ENCODE results near the gene C1QL3. TPM values are rescaled to one million over a fixed set of nuclear protein-coding genes. Genes with fewer than 3 reads are reported as not detected.

Gene C1QL3
- 0.13 TPM in 1 of 3 replicates, not detected in the others for total RNA-seq
- long read RNA-seq, partial matches to known transcripts = 0 of 1 reads
- long read RNA-seq, other reads (novel, unspliced or antisense) = 0 of 1 reads

DNA sequence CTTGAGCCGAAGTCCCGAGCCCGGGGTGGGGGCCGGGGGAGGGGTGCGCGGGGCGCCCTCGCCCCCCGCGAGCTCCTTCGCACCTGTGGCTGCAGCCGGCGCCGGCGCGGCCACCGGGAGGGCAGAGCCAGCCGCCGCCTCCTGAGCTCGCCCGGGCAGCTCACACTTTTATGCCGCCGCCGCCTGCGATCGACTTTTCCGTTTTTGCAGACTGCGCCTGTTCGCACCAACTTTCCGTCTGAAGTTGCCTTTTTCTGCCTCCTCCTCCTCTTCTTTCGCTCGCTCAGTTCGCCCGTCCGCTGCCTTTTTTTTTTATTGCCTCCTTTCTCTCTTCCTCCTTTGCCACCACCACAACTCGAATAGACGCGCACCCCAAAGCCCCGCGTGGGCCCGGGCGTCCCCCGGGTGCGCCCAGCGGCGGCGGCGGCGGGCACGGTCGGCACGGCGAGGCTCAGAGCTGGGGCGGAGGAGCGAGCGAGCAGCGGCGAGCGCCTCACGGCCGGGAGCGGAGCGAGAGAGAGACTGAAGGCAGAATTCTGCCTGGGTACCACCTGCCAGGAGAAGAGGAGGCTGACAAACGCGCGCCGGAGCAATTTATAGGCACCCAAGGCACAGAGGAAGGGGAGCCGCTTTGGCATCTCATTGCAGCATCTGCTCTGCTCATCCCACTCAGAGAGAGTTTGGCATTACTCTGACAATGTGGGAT lies at the start of gene C1QL3:
Gene C1QL3 (minus strand): TSS at position 569 of the 706 bp plus-strand sequence. CDS start 814 bp downstream, outside the sequence.
- TF ChIP-seq, protein P1, sequence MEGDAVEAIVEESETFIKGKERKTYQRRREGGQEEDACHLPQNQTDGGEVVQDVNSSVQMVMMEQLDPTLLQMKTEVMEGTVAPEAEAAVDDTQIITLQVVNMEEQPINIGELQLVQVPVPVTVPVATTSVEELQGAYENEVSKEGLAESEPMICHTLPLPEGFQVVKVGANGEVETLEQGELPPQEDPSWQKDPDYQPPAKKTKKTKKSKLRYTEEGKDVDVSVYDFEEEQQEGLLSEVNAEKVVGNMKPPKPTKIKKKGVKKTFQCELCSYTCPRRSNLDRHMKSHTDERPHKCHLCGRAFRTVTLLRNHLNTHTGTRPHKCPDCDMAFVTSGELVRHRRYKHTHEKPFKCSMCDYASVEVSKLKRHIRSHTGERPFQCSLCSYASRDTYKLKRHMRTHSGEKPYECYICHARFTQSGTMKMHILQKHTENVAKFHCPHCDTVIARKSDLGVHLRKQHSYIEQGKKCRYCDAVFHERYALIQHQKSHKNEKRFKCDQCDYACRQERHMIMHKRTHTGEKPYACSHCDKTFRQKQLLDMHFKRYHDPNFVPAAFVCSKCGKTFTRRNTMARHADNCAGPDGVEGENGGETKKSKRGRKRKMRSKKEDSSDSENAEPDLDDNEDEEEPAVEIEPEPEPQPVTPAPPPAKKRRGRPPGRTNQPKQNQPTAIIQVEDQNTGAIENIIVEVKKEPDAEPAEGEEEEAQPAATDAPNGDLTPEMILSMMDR (IDR thresholded peaks at IDR 0.05) = peak; percentile 46
- no peak for DNase-seq (ENCODE audit: low spot score)
- Mint-ChIP-seq H3K36me3 (ENCODE audit: low read depth) (peaks cover 2% of the 10 kb centered on the region), H3K9me3 (ENCODE audit: low read depth) (no peaks in the 10 kb centered on the region), H3K4me3 (ENCODE audit: unreplicated experiment) (peak within 1 kb of the TSS; percentile 73), H3K27me3 (ENCODE audit: low read depth) (peaks cover 60% of the 10 kb centered on the region), H3K27ac (ENCODE audit: unreplicated experiment) (no peak within 1 kb of the TSS), H3K4me1 (ENCODE audit: low read depth) (peaks cover 16% of the 10 kb centered on the region)

DNA sequence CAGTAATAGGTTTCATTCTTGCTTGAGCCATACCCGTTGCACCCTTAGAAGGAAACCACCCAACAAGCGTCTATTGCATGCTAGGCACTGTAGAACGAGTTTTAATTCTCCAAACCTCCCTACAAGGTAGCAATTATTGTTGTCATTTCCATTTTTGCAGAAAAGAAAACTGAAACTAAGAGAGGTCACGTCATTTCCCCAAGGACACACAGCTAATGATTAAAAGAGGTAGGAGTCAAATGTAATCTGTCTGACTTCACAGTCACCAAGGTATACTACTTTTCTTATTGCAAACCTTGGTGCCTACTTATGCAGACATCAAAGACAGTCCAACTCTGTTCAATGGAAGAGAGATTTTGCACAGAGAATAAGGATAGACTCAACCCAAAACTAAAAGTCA lies 49.1 kb upstream of the C1QL3 start:
- TF ChIP-seq, protein P1 (IDR thresholded peaks at IDR 0.05) = no peak
- Mint-ChIP-seq H3K9me3 (ENCODE audit: low read depth) (no peaks in the 10 kb centered on the region), H3K27ac (ENCODE audit: unreplicated experiment) (no peak overlapping the region), H3K36me3 (ENCODE audit: low read depth) (peaks cover 1% of the 10 kb centered on the region), H3K27me3 (ENCODE audit: low read depth) (peaks cover 25% of the 10 kb centered on the region), H3K4me1 (ENCODE audit: low read depth) (peaks cover 4% of the 10 kb centered on the region), H3K4me3 (ENCODE audit: unreplicated experiment) (no peak overlapping the region)
- no peak for DNase-seq (ENCODE audit: low spot score)

DNA sequence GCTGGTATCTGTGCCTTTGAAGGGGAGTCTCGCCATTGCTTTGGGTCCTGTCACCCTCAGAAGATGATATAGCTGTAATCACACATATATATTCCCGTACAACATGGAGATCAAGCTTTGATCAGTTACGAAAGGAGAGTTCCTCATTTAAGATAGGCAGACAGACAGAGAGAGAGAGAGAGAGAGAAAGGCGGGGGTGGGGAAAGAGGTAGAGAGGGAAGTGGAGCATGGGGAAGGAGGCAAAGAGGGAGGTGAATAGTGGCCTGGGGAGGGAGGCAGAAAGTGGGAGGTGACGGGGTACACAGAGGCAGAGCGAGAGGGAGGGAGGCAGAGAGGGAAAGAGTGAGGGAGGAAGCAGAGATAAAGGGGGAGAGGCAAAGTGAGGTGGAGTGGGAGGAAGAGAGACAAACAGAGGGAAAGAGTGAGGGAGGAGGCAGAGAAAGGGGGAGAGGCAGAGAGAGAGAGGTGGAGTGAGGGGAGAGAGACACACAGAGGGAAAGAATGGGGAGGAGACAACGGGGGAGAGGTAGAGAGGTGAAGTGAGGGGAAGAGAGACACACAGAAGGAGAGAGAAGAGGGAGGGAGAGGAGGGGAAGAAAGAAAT lies 44.6 kb upstream of the C1QL3 start:
- TF ChIP-seq, protein P1 (IDR thresholded peaks at IDR 0.05) = no peak
- Mint-ChIP-seq H3K4me1 (ENCODE audit: low read depth) (peaks cover 4% of the 10 kb centered on the region), H3K4me3 (ENCODE audit: unreplicated experiment) (peak overlapping the region; percentile 18), H3K9me3 (ENCODE audit: low read depth) (no peaks in the 10 kb centered on the region), H3K27ac (ENCODE audit: unreplicated experiment) (no peak overlapping the region), H3K36me3 (ENCODE audit: low read depth) (no peaks in the 10 kb centered on the region), H3K27me3 (ENCODE audit: low read depth) (peaks cover 17% of the 10 kb centered on the region)
- no peak for DNase-seq (ENCODE audit: low spot score)

DNA sequence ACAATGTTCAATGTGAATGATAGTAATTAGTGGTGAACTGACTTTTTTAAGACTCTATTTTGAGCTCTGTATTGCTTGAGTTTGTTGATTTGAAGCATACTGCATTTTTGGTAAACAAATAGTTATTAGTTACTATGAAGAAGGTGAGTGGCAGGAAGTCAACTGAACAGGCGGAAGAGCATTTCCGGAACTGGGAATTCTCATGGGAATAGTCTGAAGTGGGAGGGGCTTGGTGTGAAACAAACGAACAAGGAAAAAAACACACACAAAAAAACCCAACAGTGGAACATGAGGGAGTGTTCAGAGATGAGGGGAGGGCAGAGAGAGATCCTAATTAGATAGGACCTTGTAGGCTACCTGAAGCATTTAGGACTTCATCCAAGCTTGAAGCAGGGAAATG lies 43.9 kb upstream of the C1QL3 start:
- H3K36me3 Mint-ChIP-seq (ENCODE audit: low read depth) = no peaks in the 10 kb centered on the region
- peaks cover 4% of the 10 kb centered on the region for H3K4me1 Mint-ChIP-seq (ENCODE audit: low read depth)
- H3K27me3 Mint-ChIP-seq (ENCODE audit: low read depth) = peaks cover 15% of the 10 kb centered on the region
- no peak overlapping the region for H3K4me3 Mint-ChIP-seq (ENCODE audit: unreplicated experiment)
- no peaks in the 10 kb centered on the region for H3K9me3 Mint-ChIP-seq (ENCODE audit: low read depth)
- TF ChIP-seq, protein P1 (IDR thresholded peaks at IDR 0.05) = no peak
- no peak overlapping the region for H3K27ac Mint-ChIP-seq (ENCODE audit: unreplicated experiment)
- DNase-seq (ENCODE audit: low spot score) = no peak

DNA sequence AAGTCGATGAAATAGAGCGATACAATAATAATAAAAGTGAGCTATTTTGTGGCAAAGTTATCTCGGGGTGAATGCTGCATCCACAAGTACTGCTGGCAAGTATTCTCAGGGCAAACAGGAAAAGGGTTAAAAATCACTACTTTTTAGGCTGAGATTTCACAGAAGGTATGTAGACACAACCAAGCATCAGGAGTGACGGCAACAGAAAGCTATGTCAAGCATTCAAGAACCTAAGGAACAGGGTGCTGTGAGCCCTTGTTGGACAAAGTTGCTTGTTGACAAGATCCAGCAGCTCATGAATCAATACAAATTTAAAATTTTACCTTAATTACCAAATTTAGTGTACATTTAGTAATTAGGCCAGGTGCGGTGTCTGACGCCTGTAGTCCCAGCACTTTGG lies 41.2 kb upstream of the C1QL3 start:
- Mint-ChIP-seq H3K27ac (ENCODE audit: unreplicated experiment) (no peak overlapping the region), H3K27me3 (ENCODE audit: low read depth) (peaks cover 23% of the 10 kb centered on the region), H3K4me1 (ENCODE audit: low read depth) (peaks cover 4% of the 10 kb centered on the region), H3K36me3 (ENCODE audit: low read depth) (peaks cover 2% of the 10 kb centered on the region), H3K9me3 (ENCODE audit: low read depth) (peaks cover 12% of the 10 kb centered on the region), H3K4me3 (ENCODE audit: unreplicated experiment) (no peak overlapping the region)
- TF ChIP-seq, protein P1 (IDR thresholded peaks at IDR 0.05) = no peak
- no peak for DNase-seq (ENCODE audit: low spot score)

Measured in chondrocyte (in vitro differentiated cells).